A673 (cell line): ENCODE measurements around the gene TMEM218. TPM values are rescaled to one million over a fixed set of nuclear protein-coding genes. Genes with fewer than 3 reads are reported as not detected.

Source experiments
- Bru-seq: library from RNA; stranded (reverse); fragments of 400-500 nt; gene quantifications from one replicate; lab custom pipeline; 2021; lab: Mats Ljungman, UMichigan
- BruChase-seq, 2 experiments: library from RNA; stranded (reverse); fragments of 400-500 nt; gene quantifications; one replicate each; lab custom pipeline; 2021; lab: Mats Ljungman, UMichigan
- BruUV-seq: library from RNA; stranded (reverse); fragments of 400-500 nt; replicated peaks from 2 replicates; lab custom pipeline; 2021; lab: Mats Ljungman, UMichigan
- CTCF ChIA-PET: fragments of 300-600 bp; sonication (Branson Sonifier 250); formaldehyde crosslinking; loops from one replicate; lab custom pipeline; 2022; ENCODE audit warnings: antibody characterized with exemption; lab: Charles Lee
- POLR2A ChIA-PET: fragments of 300-600 bp; sonication (Branson Sonifier 250); formaldehyde crosslinking; loops from one replicate; lab custom pipeline; 2022; ENCODE audit warnings: antibody characterized with exemption; ENCODE audit not compliant: low non-redundant PET; lab: Charles Lee
- DNase-seq: peaks from one replicate; pipeline ENCODE4 v3.0.0-alpha.2; 2015; ENCODE audit warnings: low spot score
- H3K27ac ChIP-seq: fragments of 200-600 bp; sonication (generic); 2 replicates; pipeline ENCODE4 v1.5.1; 2016; ENCODE audit warnings: mixed run types, low read depth, mild to moderate bottlenecking, mixed read lengths, antibody characterized with exemption, low read length; ENCODE audit not compliant: poor library complexity, severe bottlenecking
- H3K27me3 ChIP-seq: fragments of 200-600 bp; sonication (generic); replicated peaks from 2 replicates; pipeline ENCODE4 v1.6.1; 2017; ENCODE audit warnings: mixed run types, low read depth, mild to moderate bottlenecking, mixed read lengths, antibody characterized with exemption, low read length; ENCODE audit not compliant: insufficient read depth, poor library complexity
- H3K36me3 ChIP-seq: fragments of 200-600 bp; sonication (generic); 2 replicates; pipeline ENCODE4 v1.6.1; 2016; ENCODE audit warnings: mixed run types, mild to moderate bottlenecking, mixed read lengths, antibody characterized with exemption, low read length; ENCODE audit not compliant: insufficient read depth, poor library complexity, severe bottlenecking
- H3K4me1 ChIP-seq: fragments of 200-600 bp; sonication (generic); 2 replicates; pipeline ENCODE4 v1.6.1; 2017; ENCODE audit warnings: mixed run types, mild to moderate bottlenecking, mixed read lengths, antibody characterized with exemption, low read length; ENCODE audit not compliant: insufficient read depth, poor library complexity, severe bottlenecking
- H3K4me3 ChIP-seq: fragments of 200-600 bp; sonication (generic); 2 replicates; pipeline ENCODE4 v1.5.1; 2016; ENCODE audit warnings: low read depth, mixed run types, mild to moderate bottlenecking, mixed read lengths, low read length; ENCODE audit not compliant: poor library complexity, severe bottlenecking
- H3K9me3 ChIP-seq: fragments of 200-600 bp; sonication (generic); 2 replicates; pipeline ENCODE4 v1.6.1; 2016; ENCODE audit warnings: mixed run types, low read depth, mild to moderate bottlenecking, mixed read lengths, antibody characterized with exemption, low read length; ENCODE audit not compliant: poor library complexity, severe bottlenecking
- EZH2 ChIP-seq: fragments of 200-600 bp; sonication (generic); IDR thresholded peaks from 2 replicates; pipeline ENCODE4 v1.6.1; 2017; ENCODE audit warnings: borderline replicate concordance, low read depth, mild to moderate bottlenecking, mixed read lengths, antibody characterized with exemption, low read length; ENCODE audit not compliant: poor library complexity, severe bottlenecking
- intact Hi-C: fragments of 100-400 bp; cut with micrococcal nuclease; formaldehyde crosslinking; loops from one replicate; pipeline ENCODE4 v1.10.0; 2022; ENCODE audit not compliant: unreplicated experiment
- long read RNA-seq: library from polyadenylated mRNA; stranded (forward); transcript quantifications from one replicate; pipeline ENCODE4 v2.0.0, GENCODE V29; 2022
- total RNA-seq: library from RNA; stranded (reverse); gene quantifications from 2 replicates; pipeline ENCODE4 v1.2.3, GENCODE V29; 2021
- TF ChIP-seq, protein P1 (sequence below): fragments of 300-800, 200-600 bp; sonication (generic); conservative IDR thresholded peaks from 2 replicates; pipeline ENCODE4 v1.5.1; 2017; ENCODE audit warnings: low read depth, mild to moderate bottlenecking, antibody characterized with exemption, low read length, moderate library complexity, mixed read lengths

Gene TMEM218
- total RNA-seq: 28.8 and 32.5 TPM in 2 replicates
- Bru-seq, nascent RNA: percentile 77 among the genes with signal in this experiment
- BruChase-seq, experiment 1, labeled RNA remaining after a 2-hour chase: percentile 80 among the genes with signal in this experiment
- percentile 63 among the genes with signal in this experiment for BruChase-seq, experiment 2, labeled RNA remaining after a 6-hour chase
- long read RNA-seq, full-length matches to known transcripts: 11 of 69 reads
- long read RNA-seq, partial matches to known transcripts: 2 of 69 reads
- long read RNA-seq, other reads (novel, unspliced or antisense): 56 of 69 reads

DNA sequence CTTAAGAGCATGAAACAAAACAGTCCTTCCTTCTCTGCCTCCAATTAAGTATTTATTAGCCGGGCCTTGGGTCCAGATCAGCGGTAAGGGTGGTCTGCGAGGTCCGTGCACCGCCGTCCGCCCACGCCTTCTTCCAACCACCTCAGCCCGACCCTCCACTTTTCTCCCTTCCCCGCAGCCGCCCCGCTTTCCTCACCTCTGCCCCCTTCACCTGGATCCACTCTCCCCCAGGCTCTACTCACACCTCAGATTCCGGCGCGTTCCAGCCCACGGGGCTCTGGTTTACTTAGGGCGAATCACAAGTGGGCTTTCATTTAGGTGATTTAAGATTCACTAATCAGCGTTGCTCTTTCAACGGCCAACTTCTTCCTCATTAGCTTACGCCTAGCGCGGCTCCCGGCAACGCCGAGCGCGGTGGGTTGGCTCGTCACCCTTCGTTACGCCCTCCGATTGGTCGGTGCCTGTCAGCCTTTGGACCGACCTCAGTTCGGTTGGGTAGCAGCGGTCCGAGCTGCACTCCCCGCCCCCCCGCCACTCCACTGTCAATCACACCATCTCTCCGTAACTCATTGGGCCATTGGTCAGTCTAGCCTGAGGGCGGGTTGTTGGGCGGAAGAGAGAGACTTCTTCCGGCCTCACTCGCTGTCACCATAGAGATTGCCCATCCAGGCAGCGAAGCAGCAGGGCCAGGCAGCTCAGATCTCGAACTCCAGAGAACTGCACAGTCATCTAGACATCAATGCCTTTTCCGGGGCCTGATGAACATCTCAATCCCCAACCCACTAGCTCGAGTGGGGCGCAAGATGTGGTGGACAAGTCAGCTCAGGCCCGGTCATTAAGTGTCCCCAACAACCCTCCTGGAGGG lies at the start of gene TMEM218:
Gene TMEM218 (minus strand): TSS at position 284 of the 865 bp plus-strand sequence. CDS start 9,385 bp downstream, outside the sequence.
- peak; percentile 100 for DNase-seq
- H3K27me3 ChIP-seq: peaks cover 2% of the 10 kb centered on the region
- peak within 1 kb of the TSS; percentile 64 for H3K27ac ChIP-seq
- peak within 1 kb of the TSS; percentile 74 for H3K4me3 ChIP-seq
- no TSS peak for BruUV-seq
- H3K36me3 ChIP-seq: no peaks in the 10 kb centered on the region
- POLR2A ChIA-PET: no interaction called here
- peaks cover 5% of the 10 kb centered on the region for H3K4me1 ChIP-seq
- CTCF ChIA-PET: interaction anchor here (1.0 kb wide), 1 partner anchor 12 kb away, joined by 5 read pairs; no protein-coding TSS in a partner anchor
- intact Hi-C loops: no loop called here
- H3K9me3 ChIP-seq: no peaks in the 10 kb centered on the region
- no peak for TF ChIP-seq EZH2
- TF ChIP-seq, protein P1, sequence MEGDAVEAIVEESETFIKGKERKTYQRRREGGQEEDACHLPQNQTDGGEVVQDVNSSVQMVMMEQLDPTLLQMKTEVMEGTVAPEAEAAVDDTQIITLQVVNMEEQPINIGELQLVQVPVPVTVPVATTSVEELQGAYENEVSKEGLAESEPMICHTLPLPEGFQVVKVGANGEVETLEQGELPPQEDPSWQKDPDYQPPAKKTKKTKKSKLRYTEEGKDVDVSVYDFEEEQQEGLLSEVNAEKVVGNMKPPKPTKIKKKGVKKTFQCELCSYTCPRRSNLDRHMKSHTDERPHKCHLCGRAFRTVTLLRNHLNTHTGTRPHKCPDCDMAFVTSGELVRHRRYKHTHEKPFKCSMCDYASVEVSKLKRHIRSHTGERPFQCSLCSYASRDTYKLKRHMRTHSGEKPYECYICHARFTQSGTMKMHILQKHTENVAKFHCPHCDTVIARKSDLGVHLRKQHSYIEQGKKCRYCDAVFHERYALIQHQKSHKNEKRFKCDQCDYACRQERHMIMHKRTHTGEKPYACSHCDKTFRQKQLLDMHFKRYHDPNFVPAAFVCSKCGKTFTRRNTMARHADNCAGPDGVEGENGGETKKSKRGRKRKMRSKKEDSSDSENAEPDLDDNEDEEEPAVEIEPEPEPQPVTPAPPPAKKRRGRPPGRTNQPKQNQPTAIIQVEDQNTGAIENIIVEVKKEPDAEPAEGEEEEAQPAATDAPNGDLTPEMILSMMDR: no peak

DNA sequence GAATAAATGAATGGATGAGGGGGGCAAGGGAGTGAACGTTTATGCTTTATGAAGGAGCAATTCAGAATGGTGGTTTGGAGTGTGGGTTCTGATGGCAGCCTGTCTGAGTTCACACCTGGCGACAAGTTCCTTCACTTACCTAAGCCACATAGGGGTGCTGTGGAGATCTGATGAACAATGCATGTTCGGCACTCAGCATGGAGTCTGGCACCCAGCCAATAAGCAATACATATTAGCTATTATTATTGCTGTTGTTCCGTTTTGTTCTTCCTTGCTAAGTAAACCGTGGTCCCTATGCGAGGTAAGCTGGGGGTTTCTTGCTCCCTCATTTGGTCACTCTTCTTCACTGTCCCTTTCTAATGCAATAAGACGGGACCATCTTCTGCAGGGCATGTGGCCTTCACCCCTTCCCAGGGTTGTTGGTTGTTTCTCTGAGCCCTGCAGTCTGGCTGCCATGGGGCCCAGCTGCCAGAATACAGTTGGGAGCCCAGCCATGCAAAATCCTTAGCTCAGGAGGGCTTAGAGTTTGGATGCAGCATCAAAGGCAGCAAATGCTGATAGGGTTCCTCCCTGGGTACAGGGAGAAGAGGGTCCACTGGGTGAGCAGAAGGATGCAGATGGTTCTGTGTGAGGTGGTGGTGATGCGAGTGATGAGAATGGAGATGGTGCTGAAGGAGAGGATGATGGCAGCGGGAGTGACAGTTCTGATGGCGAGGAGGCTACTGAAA lies 46.7 kb upstream of the TMEM218 start:
- Histone ChIP-seq H3K4me1 (peaks cover 8% of the 10 kb centered on the region), H3K9me3 (no peaks in the 10 kb centered on the region)
- CTCF ChIA-PET: no interaction called here

More for the DNA sequence above, 46.7 kb upstream of the TMEM218 start:
- POLR2A ChIA-PET: no interaction called here
- Histone ChIP-seq H3K27me3 (no peaks in the 10 kb centered on the region), H3K27ac (no peak overlapping the region), H3K4me3 (no peak overlapping the region), H3K36me3 (no peaks in the 10 kb centered on the region)
- DNase-seq: no peak
- intact Hi-C loops: no loop called here
- no TSS peak for BruUV-seq
- TF ChIP-seq, protein P1: no peak
- no peak for TF ChIP-seq EZH2
